Measurements from ENCODE around the gene APOBEC3F. TPM values are rescaled to one million over a fixed set of nuclear protein-coding genes. Genes with fewer than 3 reads are reported as not detected.

The APOBEC3F gene
- total RNA-seq, 1 donor = 8.9 TPM

- peak in 1 of 3 donors; percentile 70 for DNase-seq (ENCODE audit: low read depth in 2 of 3, low spot score in 2 of 3)
These were observed 49.9 kb downstream of the APOBEC3F start for GRCh38 chr22:39090426-39091064.

- DNase-seq (ENCODE audit: low read depth in 2 of 3, low spot score in 2 of 3) = no peak
These were observed 50.7 kb downstream of the APOBEC3F start for GRCh38 chr22:39091126-39092081.

- DNase-seq (ENCODE audit: low read depth in 2 of 3, low spot score in 2 of 3) = no peak
These were observed 51.6 kb downstream of the APOBEC3F start for GRCh38 chr22:39092111-39092862.

GRCh38 chr22:39094717-39095389 lies 54.2 kb downstream of the APOBEC3F start:
- no peak for DNase-seq (ENCODE audit: low read depth in 2 of 3, low spot score in 2 of 3)

GRCh38 chr22:39095971-39096370 lies 55.3 kb downstream of the APOBEC3F start:
- no peak for DNase-seq (ENCODE audit: low read depth in 2 of 3, low spot score in 2 of 3)

- peak in 2 of 3 donors; percentile 37 to 56 for DNase-seq (ENCODE audit: low read depth in 2 of 3, low spot score in 2 of 3)
These were observed 56.7 kb downstream of the APOBEC3F start, which contains the start of gene APOBEC3H for GRCh38 chr22:39097098-39098020. Gene APOBEC3H, plus strand, starts transcription at chr22:39097244. Its CDS starts 3,035 bp downstream, at chr22:39100279.

GRCh38 chr22:39098026-39098425 lies 57.4 kb downstream of the APOBEC3F start:
- no peak for DNase-seq (ENCODE audit: low read depth in 2 of 3, low spot score in 2 of 3)

GRCh38 chr22:39098576-39098975 lies 57.9 kb downstream of the APOBEC3F start:
- DNase-seq (ENCODE audit: low read depth in 2 of 3, low spot score in 2 of 3) = no peak

GRCh38 chr22:39101226-39101625 lies 60.6 kb downstream of the APOBEC3F start:
- no peak for DNase-seq (ENCODE audit: low read depth in 2 of 3, low spot score in 2 of 3)

GRCh38 chr22:39103431-39103830 lies 62.8 kb downstream of the APOBEC3F start:
- DNase-seq (ENCODE audit: low read depth in 2 of 3, low spot score in 2 of 3) = no peak

Small RNAs within 50 kb of the gene (small RNA-seq; reads per million reads assigned to genes)
- gene AL022318.2 = not detected

Other genes starting within 250 kb of the APOBEC3F start
- 14.8 TPM for gene DNAL4, start 246.7 kb upstream of the APOBEC3F start, total RNA-seq
- 0.27 TPM for gene NPTXR, start 196.8 kb upstream of the APOBEC3F start, total RNA-seq
- gene CBX6, start 168.6 kb upstream of the APOBEC3F start, total RNA-seq = 15.6 TPM
- gene APOBEC3A, start 83.3 kb upstream of the APOBEC3F start, total RNA-seq = 1.9 TPM
- 1.6 TPM for gene APOBEC3B, start 58.5 kb upstream of the APOBEC3F start, total RNA-seq
- 12.9 TPM for gene APOBEC3C, start 26.6 kb upstream of the APOBEC3F start, total RNA-seq
- 7.3 TPM for gene APOBEC3D, start 19.7 kb upstream of the APOBEC3F start, total RNA-seq
- 38.8 TPM for gene APOBEC3G, start 36.4 kb downstream of the APOBEC3F start, total RNA-seq
- gene APOBEC3H, start 56.4 kb downstream of the APOBEC3F start, total RNA-seq = 0.27 TPM
- 10.0 TPM for gene CBX7, start 111.8 kb downstream of the APOBEC3F start, total RNA-seq
- 0.27 TPM for gene PDGFB, start 204.1 kb downstream of the APOBEC3F start, total RNA-seq

All from hematopoietic multipotent progenitor cell (in vitro differentiated cells).